ENCODE measurements around the gene PTPRN2. TPM values are rescaled to one million over a fixed set of nuclear protein-coding genes. Genes with fewer than 3 reads are reported as not detected.

PTPRN2 gene
- total and polyA plus RNA-seq, 9 of the 15 experiments (the other 6 are each of a cell fraction or from before 2014, with no cell fraction given), result not detected

- Histone ChIP-seq H3K4me1 (replicated peaks in 1 of 2; ENCODE audit: control insufficient read depth in 2 of 2, insufficient read depth in 2 of 2, low read length in 2 of 2) (peaks cover 0 to 3% of the 10 kb centered on the region in 2 experiments; a peak in 3 of 5 replicates), H4K20me1 (replicated peaks; ENCODE audit: control insufficient read depth, insufficient read depth, low read length) (peaks cover 7% of the 10 kb centered on the region; the same call in 1 of the 2 replicates), H3K4me3 (no peak overlapping the region), H3K4me2 (ENCODE audit: insufficient read depth, low read length) (no peak overlapping the region), H3K9ac (ENCODE audit: insufficient read depth in 1 of 2, low read depth in 2 of 2, low read length in 2 of 2) (no peak overlapping the region), H3K9me1 (ENCODE audit: control insufficient read depth, insufficient read depth, low read length) (no peaks in the 10 kb centered on the region), H3K36me3 (ENCODE audit: control insufficient read depth, insufficient read depth, low read length) (no peaks in the 10 kb centered on the region), H2AFZ (ENCODE audit: low read depth, low read length) (no peak overlapping the region), H3K79me2 (ENCODE audit: control insufficient read depth, insufficient read depth, low read length) (no peaks in the 10 kb centered on the region), H3K27ac (ENCODE audit: extremely low read depth, low read depth, low read length) (no peak overlapping the region), H3K9me3 (replicated peaks; ENCODE audit: control insufficient read depth, insufficient read depth, low read depth, low read length) (no peaks in the 10 kb centered on the region), H3K27me3 (ENCODE audit: control insufficient read depth in 2 of 2, insufficient read depth in 2 of 2, low read length in 2 of 2) (peaks cover 35 to 53% of the 10 kb centered on the region in 2 experiments)
- peak; percentile 77 for FAIRE-seq
- WGBS (ENCODE audit: insufficient coverage, low coverage, missing lambda C conversion rate), result under 1% methylated on average over 8 of the region's 8 CpGs
- in situ Hi-C loops (cut with MboI), result no loop called here
- CTCF ChIA-PET (ENCODE audit: low intra/inter-chr PET ratio), result no interaction called here
- no TSS peak for BruUV-seq (replicated peaks)
- POLR2A ChIA-PET, result no interaction called here
- ATAC-seq, result peak; percentile 93
- peak; percentile 60 to 74 (median 66) for DNase-seq (ENCODE audit: extremely low read depth in 1 of 4, low spot score in 3 of 4)
- intact Hi-C loops (cut with micrococcal nuclease), result no loop called here
- no peak for TF ChIP-seq PHF20 (IDR thresholded peaks at IDR 0.05; ENCODE audit: partially characterized antibody)
- no peak for TF ChIP-seq BRF1 (IDR thresholded peaks at IDR 0.05; ENCODE audit: borderline replicate concordance, extremely low read depth, insufficient read length)
- peak in 1 of 2 experiments; percentile 23; a peak in 1 of 3 replicates for TF ChIP-seq CBX3 (IDR thresholded peaks at IDR 0.05; ENCODE audit: borderline replicate concordance in 1 of 2, low read length in 2 of 2)
- TF ChIP-seq, protein P1, sequence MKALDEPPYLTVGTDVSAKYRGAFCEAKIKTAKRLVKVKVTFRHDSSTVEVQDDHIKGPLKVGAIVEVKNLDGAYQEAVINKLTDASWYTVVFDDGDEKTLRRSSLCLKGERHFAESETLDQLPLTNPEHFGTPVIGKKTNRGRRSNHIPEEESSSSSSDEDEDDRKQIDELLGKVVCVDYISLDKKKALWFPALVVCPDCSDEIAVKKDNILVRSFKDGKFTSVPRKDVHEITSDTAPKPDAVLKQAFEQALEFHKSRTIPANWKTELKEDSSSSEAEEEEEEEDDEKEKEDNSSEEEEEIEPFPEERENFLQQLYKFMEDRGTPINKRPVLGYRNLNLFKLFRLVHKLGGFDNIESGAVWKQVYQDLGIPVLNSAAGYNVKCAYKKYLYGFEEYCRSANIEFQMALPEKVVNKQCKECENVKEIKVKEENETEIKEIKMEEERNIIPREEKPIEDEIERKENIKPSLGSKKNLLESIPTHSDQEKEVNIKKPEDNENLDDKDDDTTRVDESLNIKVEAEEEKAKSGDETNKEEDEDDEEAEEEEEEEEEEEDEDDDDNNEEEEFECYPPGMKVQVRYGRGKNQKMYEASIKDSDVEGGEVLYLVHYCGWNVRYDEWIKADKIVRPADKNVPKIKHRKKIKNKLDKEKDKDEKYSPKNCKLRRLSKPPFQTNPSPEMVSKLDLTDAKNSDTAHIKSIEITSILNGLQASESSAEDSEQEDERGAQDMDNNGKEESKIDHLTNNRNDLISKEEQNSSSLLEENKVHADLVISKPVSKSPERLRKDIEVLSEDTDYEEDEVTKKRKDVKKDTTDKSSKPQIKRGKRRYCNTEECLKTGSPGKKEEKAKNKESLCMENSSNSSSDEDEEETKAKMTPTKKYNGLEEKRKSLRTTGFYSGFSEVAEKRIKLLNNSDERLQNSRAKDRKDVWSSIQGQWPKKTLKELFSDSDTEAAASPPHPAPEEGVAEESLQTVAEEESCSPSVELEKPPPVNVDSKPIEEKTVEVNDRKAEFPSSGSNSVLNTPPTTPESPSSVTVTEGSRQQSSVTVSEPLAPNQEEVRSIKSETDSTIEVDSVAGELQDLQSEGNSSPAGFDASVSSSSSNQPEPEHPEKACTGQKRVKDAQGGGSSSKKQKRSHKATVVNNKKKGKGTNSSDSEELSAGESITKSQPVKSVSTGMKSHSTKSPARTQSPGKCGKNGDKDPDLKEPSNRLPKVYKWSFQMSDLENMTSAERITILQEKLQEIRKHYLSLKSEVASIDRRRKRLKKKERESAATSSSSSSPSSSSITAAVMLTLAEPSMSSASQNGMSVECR (CRISPR knock-in tag; IDR thresholded peaks at IDR 0.05), result no peak
- TF ChIP-seq ATF7 (IDR thresholded peaks at IDR 0.05), result peak; percentile 79
- TF ChIP-seq ZNF449 (CRISPR knock-in tag; IDR thresholded peaks at IDR 0.05), result no peak
- no peak for TF ChIP-seq U2AF2 (optimal IDR thresholded peaks at IDR 0.05; ENCODE audit: low read depth, low read length)
- TF ChIP-seq TRIM24 (IDR thresholded peaks at IDR 0.05), result peak; percentile 42 to 87; a peak in 3 of 4 replicates
- TF ChIP-seq DACH1 (IDR thresholded peaks at IDR 0.05; ENCODE audit: partially characterized antibody), result no peak
- TF ChIP-seq, protein P2, sequence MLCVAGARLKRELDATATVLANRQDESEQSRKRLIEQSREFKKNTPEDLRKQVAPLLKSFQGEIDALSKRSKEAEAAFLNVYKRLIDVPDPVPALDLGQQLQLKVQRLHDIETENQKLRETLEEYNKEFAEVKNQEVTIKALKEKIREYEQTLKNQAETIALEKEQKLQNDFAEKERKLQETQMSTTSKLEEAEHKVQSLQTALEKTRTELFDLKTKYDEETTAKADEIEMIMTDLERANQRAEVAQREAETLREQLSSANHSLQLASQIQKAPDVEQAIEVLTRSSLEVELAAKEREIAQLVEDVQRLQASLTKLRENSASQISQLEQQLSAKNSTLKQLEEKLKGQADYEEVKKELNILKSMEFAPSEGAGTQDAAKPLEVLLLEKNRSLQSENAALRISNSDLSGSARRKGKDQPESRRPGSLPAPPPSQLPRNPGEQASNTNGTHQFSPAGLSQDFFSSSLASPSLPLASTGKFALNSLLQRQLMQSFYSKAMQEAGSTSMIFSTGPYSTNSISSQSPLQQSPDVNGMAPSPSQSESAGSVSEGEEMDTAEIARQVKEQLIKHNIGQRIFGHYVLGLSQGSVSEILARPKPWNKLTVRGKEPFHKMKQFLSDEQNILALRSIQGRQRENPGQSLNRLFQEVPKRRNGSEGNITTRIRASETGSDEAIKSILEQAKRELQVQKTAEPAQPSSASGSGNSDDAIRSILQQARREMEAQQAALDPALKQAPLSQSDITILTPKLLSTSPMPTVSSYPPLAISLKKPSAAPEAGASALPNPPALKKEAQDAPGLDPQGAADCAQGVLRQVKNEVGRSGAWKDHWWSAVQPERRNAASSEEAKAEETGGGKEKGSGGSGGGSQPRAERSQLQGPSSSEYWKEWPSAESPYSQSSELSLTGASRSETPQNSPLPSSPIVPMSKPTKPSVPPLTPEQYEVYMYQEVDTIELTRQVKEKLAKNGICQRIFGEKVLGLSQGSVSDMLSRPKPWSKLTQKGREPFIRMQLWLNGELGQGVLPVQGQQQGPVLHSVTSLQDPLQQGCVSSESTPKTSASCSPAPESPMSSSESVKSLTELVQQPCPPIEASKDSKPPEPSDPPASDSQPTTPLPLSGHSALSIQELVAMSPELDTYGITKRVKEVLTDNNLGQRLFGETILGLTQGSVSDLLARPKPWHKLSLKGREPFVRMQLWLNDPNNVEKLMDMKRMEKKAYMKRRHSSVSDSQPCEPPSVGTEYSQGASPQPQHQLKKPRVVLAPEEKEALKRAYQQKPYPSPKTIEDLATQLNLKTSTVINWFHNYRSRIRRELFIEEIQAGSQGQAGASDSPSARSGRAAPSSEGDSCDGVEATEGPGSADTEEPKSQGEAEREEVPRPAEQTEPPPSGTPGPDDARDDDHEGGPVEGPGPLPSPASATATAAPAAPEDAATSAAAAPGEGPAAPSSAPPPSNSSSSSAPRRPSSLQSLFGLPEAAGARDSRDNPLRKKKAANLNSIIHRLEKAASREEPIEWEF (CRISPR knock-in tag; IDR thresholded peaks at IDR 0.05), result no peak
- no peak for TF ChIP-seq PRPF4 (IDR thresholded peaks at IDR 0.05; ENCODE audit: insufficient read depth, low read depth, low read length, poor library complexity, severe bottlenecking)
Measured at GRCh38 chr7:157490465-157490912, 1097.1 kb downstream of the PTPRN2 start.
